GM19023 (cell line): ENCODE data around the gene CD48.
"Not testable (repeated sequence)": the region's sequence is repeated elsewhere in the genome, so short reads cannot be mapped to it uniquely, and the experiment has no call there.

Source experiments
- ATAC-seq: cut with Tn5 transposase; IDR thresholded peaks from one replicate; pipeline ENCODE4 v1.9.1; 2021; ENCODE audit warnings: mild to moderate bottlenecking, moderate library complexity; ENCODE audit not compliant: unreplicated experiment

The CD48 gene

DNA sequence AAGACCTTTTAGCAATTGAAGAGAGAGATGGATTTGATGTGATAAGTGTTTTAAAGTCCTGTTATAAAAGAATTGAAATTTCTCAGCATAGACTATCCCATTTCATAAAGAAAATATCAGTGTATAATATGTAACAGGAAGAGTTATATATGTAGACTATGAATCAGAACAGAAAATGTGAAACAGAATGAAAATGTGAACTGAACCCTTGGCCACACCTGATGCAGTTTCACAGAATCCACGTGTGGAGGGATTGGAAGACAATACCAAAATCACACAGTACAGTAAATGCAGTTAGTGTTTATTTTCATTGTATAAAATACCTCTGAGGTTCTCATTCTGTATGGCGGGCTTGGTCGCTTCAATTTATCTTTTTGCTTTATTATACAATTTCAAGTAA lies 54.9 kb downstream of the CD48 start:
- ATAC-seq = no peak

DNA sequence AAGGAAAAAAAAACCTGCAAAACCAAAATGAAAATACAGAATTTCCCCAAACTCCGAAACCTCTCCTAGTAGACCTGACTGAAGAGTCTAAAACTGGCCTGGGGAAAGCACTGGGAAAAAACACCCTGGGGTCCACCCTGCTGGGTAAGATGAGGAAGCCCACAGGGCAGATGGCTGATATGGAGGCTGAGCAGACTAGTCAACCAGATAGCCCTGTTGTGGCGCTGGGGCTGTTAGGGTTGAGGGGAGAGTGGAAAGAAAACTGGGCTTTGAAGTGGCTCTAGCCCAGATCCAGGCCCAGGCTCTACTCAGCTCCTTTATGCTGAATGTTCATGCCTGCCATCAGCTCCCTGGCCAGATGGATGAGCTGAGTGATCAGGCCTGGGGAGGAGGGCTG lies 58.0 kb downstream of the CD48 start:
- peak; percentile 45 for ATAC-seq

DNA sequence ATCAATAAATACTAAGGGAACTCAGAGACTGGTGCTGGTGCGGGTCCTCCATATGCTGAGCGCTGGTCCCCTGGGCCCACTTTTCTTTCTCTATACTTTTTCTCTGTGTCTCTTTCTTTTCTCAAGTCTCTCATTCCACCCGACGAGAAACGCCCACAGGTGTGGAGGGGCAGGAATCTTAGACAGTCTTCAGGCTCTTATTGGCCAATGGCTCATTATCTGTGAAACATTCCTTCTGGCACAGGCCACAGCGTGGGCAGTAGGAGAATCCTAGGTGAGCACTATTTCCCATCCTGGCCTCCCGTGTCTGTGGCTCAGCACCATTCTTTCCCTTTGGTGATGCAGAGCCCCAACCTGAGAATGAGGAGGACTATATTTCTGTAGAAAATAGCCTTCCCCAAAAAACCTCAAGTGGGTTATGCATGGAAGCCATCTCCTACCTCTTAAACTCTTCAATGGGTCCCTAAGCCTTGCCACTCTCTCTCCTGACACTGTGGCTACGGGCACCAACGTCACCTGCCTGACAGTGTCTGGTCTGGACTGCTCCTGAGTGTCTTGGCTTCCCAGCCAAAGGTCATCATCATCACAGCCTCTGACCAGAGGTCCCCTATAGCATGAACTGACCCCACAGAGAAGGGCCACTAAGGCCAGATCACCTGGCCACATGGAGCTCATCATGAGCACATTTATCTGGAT lies 58.5 kb downstream of the CD48 start:
- ATAC-seq = peak; percentile 41

DNA sequence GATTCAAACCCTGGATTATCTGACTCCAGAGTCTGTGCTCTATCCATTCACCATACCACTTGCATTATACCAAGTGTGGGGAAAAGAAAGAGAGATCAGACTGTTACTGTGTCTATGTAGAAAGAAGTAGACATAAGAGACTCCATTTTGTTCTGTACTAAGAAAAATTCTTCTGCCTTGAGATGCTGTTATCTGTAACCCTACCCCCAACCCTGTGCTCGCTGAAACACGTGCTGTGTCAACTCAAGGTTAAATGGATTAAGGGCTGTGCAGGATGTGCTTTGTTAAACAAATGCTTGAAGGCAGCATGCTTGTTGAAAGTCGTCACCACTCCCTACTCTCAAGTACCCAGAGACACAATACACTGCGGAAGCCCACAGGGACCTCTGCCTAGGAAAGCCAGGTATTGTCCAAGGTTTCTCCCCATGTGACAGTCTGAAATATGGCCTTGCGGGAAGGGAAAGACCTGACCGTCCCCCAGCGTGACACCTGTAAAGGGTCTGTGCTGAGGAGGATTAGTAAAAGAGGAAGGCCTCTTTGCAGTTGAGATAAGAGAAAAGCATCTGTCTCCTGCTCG lies 59.5 kb downstream of the CD48 start:
- not testable (repeated sequence) for ATAC-seq

DNA sequence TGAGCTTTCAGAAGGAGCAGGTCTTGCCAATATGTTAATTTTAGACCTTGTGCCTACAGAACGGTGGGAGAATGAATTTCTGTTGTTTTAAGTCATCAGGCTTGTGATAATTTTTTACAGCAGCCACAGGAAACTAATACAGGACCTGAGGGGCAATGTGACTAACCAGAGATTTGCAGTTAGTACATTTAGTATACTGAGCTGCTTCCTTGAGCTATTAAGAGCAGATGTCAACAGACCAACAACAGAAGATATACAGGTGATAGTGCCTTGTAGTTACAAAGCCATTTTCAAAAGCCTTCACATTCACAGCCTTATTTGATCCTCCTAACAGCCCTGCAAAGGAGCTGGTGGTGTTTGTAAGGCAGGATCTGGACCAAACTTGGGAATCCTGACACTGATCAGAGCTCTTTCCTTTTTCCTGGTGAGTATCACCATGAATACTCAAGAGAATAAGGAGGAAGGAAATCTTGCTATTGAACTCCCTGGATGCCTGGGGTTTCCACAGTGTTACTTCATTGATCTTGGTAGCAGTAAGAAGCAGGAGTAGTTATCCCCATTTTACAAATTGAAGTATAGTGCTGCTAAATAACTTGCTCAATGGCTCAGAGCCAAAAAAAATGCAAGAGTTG lies 60.1 kb downstream of the CD48 start:
- no peak for ATAC-seq

DNA sequence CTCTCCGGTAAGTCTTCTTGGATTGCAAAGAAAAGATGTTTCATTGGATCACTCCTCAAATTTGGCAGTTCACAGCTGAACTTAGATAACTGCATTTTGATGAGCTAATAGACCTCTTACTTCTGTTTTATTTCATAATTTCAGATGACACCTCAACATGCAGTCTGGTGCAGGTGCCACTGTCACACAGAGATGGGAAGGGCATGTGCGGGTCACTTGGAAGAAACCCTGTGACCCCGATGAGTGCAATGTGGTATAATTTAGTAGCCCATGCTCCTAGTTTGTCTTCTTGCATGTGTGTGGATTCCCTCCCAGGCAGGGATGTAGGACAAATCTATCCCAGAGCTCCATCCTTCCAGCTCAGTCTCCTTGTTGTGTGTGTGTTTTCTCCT lies 64.3 kb downstream of the CD48 start:
- peak; percentile 8 for ATAC-seq

DNA sequence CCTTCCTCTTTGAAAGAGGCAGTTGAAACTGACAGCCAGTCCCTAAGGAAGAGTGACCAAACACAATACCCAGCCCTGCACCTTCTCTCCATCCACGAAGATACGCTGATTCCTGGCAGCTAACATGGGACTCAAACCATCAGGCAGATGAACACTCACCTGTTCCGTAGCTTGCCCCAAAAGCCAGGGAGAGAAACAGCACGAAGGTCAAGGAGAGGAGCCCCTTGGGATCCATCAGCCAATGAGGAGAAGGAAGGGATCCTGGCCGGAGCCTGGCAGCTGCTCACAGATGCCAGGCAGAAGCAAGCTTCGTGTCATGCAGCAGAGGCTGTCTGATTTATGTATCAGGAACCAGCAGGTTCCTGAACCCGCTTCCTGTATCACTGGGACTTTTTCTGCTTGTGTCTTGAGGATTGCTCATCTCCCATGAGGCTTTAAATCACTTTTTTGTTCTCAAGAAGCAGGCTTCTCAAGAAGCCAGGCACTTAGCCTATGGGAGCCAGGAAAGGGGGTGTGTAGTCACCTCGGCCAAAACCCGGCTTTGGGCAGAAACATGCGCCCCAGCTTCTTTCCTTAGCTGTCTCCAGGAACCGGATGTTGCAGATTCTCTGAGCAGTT lies 64.8 kb downstream of the CD48 start, which contains the start of gene SLAMF1:
Gene SLAMF1 (minus strand): TSS at position 334 of the 618 bp plus-strand sequence. CDS start 99 bp downstream, at position 235.
- ATAC-seq = peak; percentile 59

DNA sequence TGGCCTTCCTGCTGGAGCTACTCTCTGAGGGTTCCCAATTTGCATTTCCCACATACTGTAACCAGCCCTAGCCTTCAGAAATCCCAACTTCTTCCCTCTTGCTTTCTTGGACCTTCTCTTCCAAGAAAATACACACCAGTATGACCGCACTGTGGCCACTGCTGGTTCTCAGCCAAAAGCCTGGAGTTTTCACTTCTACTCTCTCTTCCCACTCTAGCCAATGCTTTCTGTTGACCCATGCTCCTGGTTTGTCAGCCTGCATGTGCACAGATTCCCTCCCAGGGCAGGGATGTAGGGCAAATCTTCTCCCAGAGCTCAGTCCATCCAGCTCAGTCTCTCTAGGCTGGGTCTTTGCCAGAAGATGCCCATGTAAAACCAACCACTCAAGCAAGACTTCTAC lies 65.4 kb downstream of the CD48 start:
- ATAC-seq = no peak

DNA sequence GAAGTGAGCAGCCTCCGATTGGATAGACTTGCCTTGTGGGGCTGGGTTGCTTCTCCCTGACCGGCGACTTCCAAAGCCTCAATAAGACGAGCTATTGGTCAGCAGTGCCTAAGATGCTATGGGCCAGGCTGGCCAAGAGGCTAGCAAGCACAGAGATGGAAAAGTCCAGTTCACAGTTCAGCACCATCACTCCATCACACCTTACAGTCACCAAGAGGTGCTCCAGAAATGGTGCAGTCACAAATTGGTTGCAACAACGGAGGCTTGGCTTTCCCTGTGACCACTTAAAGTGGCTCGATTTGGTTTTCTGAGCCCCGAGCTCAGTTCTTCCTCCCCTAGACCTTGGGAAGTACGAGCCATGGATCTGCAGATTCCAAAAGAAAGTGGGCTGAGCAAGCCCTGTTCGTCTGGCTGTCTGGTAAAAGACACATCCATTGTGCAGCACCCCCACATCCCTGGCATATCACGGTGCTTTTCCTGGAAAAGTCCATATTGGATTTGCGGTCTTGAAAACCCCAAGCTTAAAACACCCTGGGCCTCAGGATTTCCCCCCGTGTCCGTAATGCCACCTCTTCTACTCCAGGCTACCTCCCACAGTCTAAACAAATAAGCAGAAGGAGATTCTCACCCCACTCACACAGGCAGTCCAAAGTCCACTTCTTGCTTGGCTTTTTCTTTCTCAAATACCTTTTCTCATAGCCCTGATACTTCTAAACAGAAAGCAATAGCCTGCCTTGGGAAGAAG lies 66.1 kb downstream of the CD48 start:
- no peak for ATAC-seq

DNA sequence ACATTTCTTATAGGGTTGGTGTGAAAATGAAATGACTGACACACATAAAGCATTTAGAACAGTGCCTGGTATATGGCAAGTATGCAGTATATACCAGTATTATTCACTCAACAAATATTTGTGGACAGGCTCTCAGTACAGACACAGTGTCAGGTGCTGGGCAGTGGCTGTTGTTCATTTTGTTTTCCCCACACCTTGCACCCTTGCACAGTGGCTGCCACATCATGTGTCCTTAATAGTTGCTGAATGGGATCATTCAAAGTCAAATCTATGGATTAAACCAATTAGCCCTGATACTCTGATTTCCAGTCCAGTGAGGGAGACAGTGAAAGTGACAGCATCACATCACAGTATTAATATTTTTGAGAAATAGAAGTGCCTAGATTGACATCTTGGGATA lies 67.2 kb downstream of the CD48 start:
- ATAC-seq = no peak

DNA sequence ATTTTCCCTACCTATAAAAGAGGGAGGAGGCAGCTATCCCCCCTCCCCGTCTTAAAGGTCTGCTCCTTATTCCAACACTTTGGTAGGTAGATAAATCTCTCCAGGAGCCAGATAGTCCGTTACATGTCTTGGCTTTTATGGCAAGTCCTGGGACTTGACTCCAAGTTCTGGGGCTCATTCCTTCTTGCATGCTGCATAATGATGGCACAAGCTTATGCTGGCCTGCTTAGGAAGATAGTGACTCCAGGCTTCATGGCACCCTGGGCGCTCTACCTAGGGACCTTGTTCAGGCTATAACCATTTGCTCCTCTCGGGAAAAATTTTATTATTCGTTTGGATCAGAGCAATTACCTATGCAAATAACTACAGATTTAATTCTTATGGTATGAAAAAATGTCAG lies 68.5 kb downstream of the CD48 start:
- ATAC-seq = no peak

DNA sequence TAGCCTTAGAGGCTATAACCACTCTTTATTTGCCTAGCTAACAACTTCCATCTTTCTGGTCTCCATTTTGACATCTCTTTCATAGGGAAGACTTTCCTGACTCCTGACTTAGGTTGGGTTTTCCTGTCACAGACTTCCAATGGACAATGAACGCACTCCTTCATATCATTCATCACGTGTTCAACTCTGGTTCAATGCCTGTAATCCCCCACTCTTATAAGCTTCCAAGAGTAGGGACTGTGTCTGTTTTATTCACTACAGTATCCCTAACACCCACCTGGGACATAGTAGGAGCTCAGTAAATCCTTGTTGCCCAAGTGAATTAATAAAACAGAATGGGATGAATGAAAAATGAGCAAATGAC lies 69.4 kb downstream of the CD48 start:
- ATAC-seq = no peak

DNA sequence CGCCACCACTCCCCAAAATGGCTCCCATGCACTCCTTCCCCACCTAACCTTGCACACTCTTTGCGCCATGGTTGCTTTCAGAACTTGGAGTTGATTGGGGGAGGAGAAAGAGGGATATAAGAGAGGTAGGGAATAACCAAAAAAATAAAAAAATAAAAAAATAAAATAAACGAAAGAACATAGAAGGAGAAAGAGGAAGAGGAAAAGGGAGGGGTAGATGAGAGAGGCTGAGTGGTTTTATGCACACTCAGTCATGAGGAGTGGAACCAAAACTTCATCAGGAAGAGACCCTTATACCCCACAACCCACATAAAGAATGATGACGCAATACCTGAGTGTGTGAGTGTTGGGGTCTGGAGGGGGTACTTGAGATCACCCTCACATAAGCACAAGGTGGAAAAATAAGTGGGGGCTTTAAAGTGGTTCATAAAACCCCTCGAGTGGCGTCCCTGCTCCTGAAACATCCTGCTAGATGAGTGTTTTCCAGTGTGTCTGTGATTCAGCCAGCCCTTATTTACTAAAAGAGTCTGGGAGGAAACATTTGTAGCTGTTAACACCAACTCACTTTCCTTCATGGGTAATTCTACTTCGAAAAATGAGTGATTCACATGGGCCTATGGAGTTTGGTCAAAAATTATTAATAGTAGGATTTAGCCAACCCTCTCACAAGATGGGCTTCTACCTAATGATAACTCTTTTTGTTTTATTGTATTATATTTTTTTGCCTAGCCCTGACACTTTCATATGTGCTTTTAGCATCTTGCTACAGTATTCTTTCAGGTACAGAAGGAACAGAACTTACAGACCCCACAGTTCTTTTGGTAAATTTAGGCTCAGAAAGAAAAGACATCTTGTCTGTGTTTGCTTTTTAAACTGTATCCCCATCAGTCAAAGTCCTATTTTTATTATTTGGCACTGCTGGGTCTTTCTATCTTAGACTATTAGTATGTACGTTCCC lies 70.0 kb downstream of the CD48 start:
- ATAC-seq = no peak

DNA sequence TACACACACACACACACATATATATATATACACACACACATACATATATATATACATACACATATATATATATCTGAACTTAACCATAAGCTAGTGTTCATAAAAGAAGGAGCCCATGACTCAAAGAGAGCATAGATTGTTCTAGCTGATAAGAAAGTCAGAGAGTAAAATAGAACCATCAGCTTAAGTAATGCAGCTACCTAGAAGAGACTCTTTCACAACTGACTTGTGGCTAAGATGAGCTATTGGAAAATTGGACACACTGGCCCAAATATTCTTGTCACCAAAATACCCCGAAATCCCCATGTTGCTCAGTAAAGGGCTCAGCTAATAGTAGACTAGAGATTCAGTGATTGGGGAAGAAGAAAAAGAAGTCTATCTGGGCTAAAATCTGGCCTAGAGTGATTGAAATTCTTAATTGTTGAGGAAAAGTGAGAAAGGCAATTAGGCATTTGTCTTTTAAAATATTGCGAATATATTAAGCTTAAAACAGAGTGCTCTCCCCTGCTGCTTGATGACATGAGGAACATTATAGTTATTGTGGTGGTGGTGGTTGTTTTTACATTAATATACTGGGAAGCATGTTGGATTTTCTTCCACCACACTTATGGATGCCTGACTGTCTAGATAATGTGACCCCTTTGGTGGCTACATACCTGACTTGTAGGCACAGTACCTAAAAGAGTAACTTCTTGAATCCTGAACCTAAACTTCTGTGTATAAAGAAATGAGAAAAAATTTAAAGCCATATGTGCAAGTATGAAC lies 71.1 kb downstream of the CD48 start:
- ATAC-seq = no peak

DNA sequence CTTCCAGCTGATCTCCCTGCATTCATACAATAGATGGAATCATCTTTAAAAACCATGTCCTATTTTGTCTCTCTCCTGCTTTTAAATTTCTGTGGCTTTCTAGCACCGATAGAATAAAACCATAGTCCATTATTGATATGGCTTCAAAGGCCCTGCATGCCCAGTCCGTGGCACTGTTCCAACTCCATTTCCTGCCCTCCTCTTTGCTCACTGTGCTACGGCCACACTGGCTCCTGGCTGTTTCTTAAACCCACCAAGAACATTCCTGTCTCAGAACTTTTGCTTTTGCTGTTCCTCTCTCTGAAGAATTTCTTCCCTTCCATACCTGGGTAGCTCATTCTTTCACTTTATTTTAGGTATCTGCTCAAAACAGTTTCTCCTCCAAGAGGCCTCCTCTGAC lies 72.0 kb downstream of the CD48 start:
- no peak for ATAC-seq

DNA sequence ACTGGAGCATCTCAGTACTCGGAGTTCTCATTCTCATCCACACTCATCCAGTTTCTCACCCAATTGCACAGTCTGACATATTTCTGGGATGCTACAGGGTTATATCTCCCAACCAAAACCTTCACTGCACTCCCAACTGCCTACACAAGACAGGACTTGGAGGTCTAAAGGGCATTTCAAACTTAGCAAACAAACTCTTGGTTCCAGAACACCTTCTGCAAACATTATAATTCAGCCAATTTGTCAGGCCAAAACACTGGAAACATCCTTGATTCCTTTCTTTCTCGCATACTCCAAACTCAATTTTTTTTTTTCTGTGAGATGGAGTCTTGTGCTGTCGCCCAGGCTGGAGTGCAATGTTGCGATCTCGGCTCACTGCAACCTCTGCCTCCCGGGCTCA lies 72.7 kb downstream of the CD48 start:
- ATAC-seq = no peak

DNA sequence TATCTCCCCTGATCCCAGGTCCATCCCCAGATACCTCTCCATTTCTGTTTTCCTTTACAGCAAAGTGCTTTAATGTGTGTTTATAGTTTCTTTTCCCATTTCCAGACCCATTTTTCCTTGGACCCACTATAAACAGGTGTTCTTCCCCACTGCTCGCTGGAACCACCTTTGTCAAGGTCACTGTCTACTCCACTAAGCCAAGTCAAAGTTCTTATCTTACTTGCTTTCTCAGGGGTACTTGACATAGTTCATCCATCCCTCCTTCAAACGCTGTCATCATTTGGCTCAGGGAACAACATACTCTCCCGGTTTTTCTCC lies 73.1 kb downstream of the CD48 start:
- ATAC-seq = no peak

DNA sequence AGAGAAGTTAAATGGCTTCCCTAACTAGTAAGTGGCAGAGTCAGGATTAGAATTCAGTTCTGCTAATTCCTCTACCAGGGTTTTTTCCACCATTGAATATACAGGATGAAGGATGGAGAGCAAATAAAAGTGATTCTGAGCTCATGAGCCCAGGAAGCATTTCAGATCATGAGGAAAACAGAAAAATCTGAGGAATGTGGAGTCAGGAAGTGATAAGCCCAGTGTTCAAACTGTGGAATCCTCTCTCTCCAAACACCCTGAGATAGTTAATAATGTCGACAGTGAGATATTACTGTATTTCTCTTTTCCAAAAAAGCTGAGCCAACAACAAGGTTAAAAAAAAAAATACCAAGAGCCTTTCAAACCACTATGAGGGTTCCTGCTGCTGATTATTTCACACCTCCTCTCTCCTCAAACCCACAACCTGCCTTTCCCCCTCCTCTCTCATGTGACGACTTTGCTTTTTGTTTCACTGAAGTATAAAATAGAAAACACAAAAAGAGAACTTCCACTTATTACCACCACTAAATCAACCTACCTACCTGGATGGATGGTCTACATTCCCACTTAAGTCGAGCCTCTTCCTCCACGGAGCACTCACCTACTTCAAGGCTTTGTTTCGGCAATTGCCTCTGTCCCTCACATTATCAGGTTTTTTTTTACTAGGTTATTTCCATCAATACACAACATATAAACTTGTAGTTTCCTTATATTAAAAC lies 73.6 kb downstream of the CD48 start:
- no peak for ATAC-seq

DNA sequence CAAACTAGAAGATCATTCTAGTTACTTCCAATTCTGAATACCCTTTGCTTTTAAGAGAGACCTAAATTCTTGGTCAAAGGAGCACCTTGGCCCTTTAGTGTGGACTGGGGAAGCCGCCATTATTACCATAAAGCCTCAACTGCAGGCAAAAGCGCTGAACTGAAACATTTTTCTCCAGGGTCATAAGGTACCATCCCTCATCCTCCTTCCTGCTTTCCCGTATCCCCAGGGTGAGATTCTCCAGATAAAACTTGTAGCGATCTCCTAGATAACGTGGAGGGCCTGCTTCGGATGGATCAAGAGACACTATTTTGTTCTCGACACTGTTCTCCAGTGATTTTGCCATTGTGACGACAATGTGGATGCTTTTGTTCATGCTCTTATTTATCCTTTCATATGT lies 74.6 kb downstream of the CD48 start:
- ATAC-seq = no peak
